Measurements from ENCODE around the gene CPLANE1.

Gene CPLANE1

GRCh38 chr5:37120270-37120669 is 128.9 kb downstream of the CPLANE1 start:
- H3K9me2 ChIP-seq (ENCODE audit: low read depth, low read length), result no peaks in the 10 kb centered on the region
- H2AFZ ChIP-seq (ENCODE audit: low read length), result no peak overlapping the region
- H3K27me3 ChIP-seq (ENCODE audit: insufficient read depth, low read length), result no peaks in the 10 kb centered on the region
- no peak overlapping the region for H3K27ac ChIP-seq (ENCODE audit: low read depth, low read length, poor library complexity, severe bottlenecking)
- peaks cover 10% of the 10 kb centered on the region for H3K36me3 ChIP-seq (ENCODE audit: insufficient read depth, low read length)
- no peak overlapping the region for H3K9ac ChIP-seq (ENCODE audit: low read length)
- H3F3A ChIP-seq (ENCODE audit: insufficient read depth, low read length), result no peaks in the 10 kb centered on the region
- H4K20me1 ChIP-seq (ENCODE audit: insufficient read depth, low read length), result no peaks in the 10 kb centered on the region
- no peak overlapping the region for H3K4me2 ChIP-seq (ENCODE audit: low read length)
- H3K4me1 ChIP-seq (ENCODE audit: insufficient read depth, low read length, severe bottlenecking), result peaks cover 14% of the 10 kb centered on the region
- H3K4me3 ChIP-seq (ENCODE audit: low read depth, low read length, poor library complexity, severe bottlenecking), result no peak overlapping the region
- no peaks in the 10 kb centered on the region for H3K79me2 ChIP-seq (ENCODE audit: insufficient read depth, low read length)
- H3K9me3 ChIP-seq (ENCODE audit: low read length), result no peaks in the 10 kb centered on the region
- TF ChIP-seq CTCF (IDR thresholded peaks at IDR 0.05; ENCODE audit: low read length) (peak; percentile 7; the same call in 1 of the 2 replicates), EZH2 (IDR thresholded peaks at IDR 0.05; ENCODE audit: borderline replicate concordance, low read length) (no peak)

- peaks cover 17% of the 10 kb centered on the region for H3K4me1 ChIP-seq (ENCODE audit: insufficient read depth, low read length, severe bottlenecking)
- H3K4me3 ChIP-seq (ENCODE audit: low read depth, low read length, poor library complexity, severe bottlenecking), result no peak overlapping the region
- no peaks in the 10 kb centered on the region for H3F3A ChIP-seq (ENCODE audit: insufficient read depth, low read length)
- H3K36me3 ChIP-seq (ENCODE audit: insufficient read depth, low read length), result peaks cover 40% of the 10 kb centered on the region
- no peaks in the 10 kb centered on the region; the same call in 1 of the 2 replicates for H3K9me3 ChIP-seq (ENCODE audit: low read length)
- H2AFZ ChIP-seq (ENCODE audit: low read length), result no peak overlapping the region
- H3K9me2 ChIP-seq (ENCODE audit: low read depth, low read length), result no peaks in the 10 kb centered on the region
- H3K4me2 ChIP-seq (ENCODE audit: low read length), result no peak overlapping the region
- H3K27ac ChIP-seq (ENCODE audit: low read depth, low read length, poor library complexity, severe bottlenecking), result no peak overlapping the region
- no peaks in the 10 kb centered on the region for H3K79me2 ChIP-seq (ENCODE audit: insufficient read depth, low read length)
- TF ChIP-seq EZH2 (IDR thresholded peaks at IDR 0.05; ENCODE audit: borderline replicate concordance, low read length) (no peak), CTCF (IDR thresholded peaks at IDR 0.05; ENCODE audit: low read length) (no peak)
- no peaks in the 10 kb centered on the region for H3K27me3 ChIP-seq (ENCODE audit: insufficient read depth, low read length)
- H3K9ac ChIP-seq (ENCODE audit: low read length), result no peak overlapping the region
- no peaks in the 10 kb centered on the region for H4K20me1 ChIP-seq (ENCODE audit: insufficient read depth, low read length)
Measured at GRCh38 chr5:37116359-37116758, 132.8 kb downstream of the CPLANE1 start.

- no peak for TF ChIP-seq EZH2 (IDR thresholded peaks at IDR 0.05; ENCODE audit: borderline replicate concordance, low read length)
- TF ChIP-seq CTCF (IDR thresholded peaks at IDR 0.05; ENCODE audit: low read length), result no peak
- Histone ChIP-seq H4K20me1 (ENCODE audit: insufficient read depth, low read length) (no peaks in the 10 kb centered on the region), H3K4me3 (ENCODE audit: low read depth, low read length, poor library complexity, severe bottlenecking) (no peak overlapping the region), H3K9me3 (ENCODE audit: low read length) (no peaks in the 10 kb centered on the region; the same call in 1 of the 2 replicates), H3K27ac (ENCODE audit: low read depth, low read length, poor library complexity, severe bottlenecking) (peak overlapping the region; percentile 45), H3K27me3 (ENCODE audit: insufficient read depth, low read length) (no peaks in the 10 kb centered on the region), H3K36me3 (ENCODE audit: insufficient read depth, low read length) (peaks cover 46% of the 10 kb centered on the region), H3K79me2 (ENCODE audit: insufficient read depth, low read length) (no peaks in the 10 kb centered on the region), H3K4me1 (ENCODE audit: insufficient read depth, low read length, severe bottlenecking) (peaks cover 10% of the 10 kb centered on the region), H3K9ac (ENCODE audit: low read length) (no peak overlapping the region), H2AFZ (ENCODE audit: low read length) (no peak overlapping the region), H3K9me2 (ENCODE audit: low read depth, low read length) (no peaks in the 10 kb centered on the region), H3K4me2 (ENCODE audit: low read length) (no peak overlapping the region), H3F3A (ENCODE audit: insufficient read depth, low read length) (no peaks in the 10 kb centered on the region)
Measured at GRCh38 chr5:37112383-37112991, 136.7 kb downstream of the CPLANE1 start.

Data from OCI-LY1 (cell line).